Cortex of kidney (tissue), 1 donor: ENCODE measurements around the gene EGFL7.

Source experiments
- DNase-seq: peaks from one replicate; lab custom pipeline; 2025; lab: John Stamatoyannopoulos, UW

EGFL7 gene

GRCh38 chr9:136673088-136673974 lies 10.6 kb downstream of the EGFL7 start:
- no peak for DNase-seq

GRCh38 chr9:136673975-136674785 lies 11.5 kb downstream of the EGFL7 start:
- DNase-seq, result no peak

GRCh38 chr9:136674786-136675349 lies 12.2 kb downstream of the EGFL7 start:
- no peak for DNase-seq

- no peak for DNase-seq
Observed at GRCh38 chr9:136675477-136676296, 13.0 kb downstream of the EGFL7 start.

- no peak for DNase-seq
Observed at GRCh38 chr9:136676297-136676794, 13.6 kb downstream of the EGFL7 start.

- no peak for DNase-seq
Observed at GRCh38 chr9:136676920-136677686, 14.4 kb downstream of the EGFL7 start.

GRCh38 chr9:136678034-136678433 lies 15.3 kb downstream of the EGFL7 start:
- DNase-seq, result no peak

- DNase-seq, result no peak
Observed at GRCh38 chr9:136678624-136679023, 15.9 kb downstream of the EGFL7 start.

GRCh38 chr9:136679431-136679941 lies 16.8 kb downstream of the EGFL7 start:
- DNase-seq, result no peak

- DNase-seq, result no peak
Observed at GRCh38 chr9:136681029-136681428, 18.3 kb downstream of the EGFL7 start.

- no peak for DNase-seq
Observed at GRCh38 chr9:136681945-136682699, 19.4 kb downstream of the EGFL7 start.

GRCh38 chr9:136682710-136683109 lies 20.0 kb downstream of the EGFL7 start:
- DNase-seq, result no peak

GRCh38 chr9:136683173-136683745 lies 20.5 kb downstream of the EGFL7 start:
- no peak for DNase-seq

GRCh38 chr9:136683755-136684154 lies 21.0 kb downstream of the EGFL7 start:
- DNase-seq, result no peak

- DNase-seq, result no peak
Observed at GRCh38 chr9:136684339-136684738, 21.6 kb downstream of the EGFL7 start.

GRCh38 chr9:136684799-136685198 lies 22.1 kb downstream of the EGFL7 start:
- DNase-seq, result no peak

- DNase-seq, result no peak
Observed at GRCh38 chr9:136685216-136685615, 22.5 kb downstream of the EGFL7 start.

- no peak for DNase-seq
Observed at GRCh38 chr9:136685790-136686533, 23.2 kb downstream of the EGFL7 start.

GRCh38 chr9:136686534-136686793 lies 23.7 kb downstream of the EGFL7 start:
- DNase-seq, result no peak
